Memory B cell (primary cell): Measurements from ENCODE around the gene ABTB2.

Source experiments
- ATAC-seq: fragments of 150-1000 bp; cut with Tn5 transposase; 2 replicates; pipeline ENCODE4 v1.10.0; 2021; ENCODE audit warnings: low read depth, mild to moderate bottlenecking, moderate library complexity
- DNase-seq, 2 donors: peaks; one replicate each; pipeline ENCODE4 v3.0.0; 2022; ENCODE audit warnings: low spot score in 2 of 2
- H3K27ac Mint-ChIP-seq: one replicate; pipeline ENCODE4 v1.8.0; 2022; ENCODE audit warnings: mild to moderate bottlenecking, moderate library complexity, mixed read lengths
- H3K27me3 Mint-ChIP-seq: one replicate; pipeline ENCODE4 v1.8.0; 2022; ENCODE audit warnings: mixed read lengths
- H3K36me3 Mint-ChIP-seq: one replicate; pipeline ENCODE4 v1.8.0; 2022; ENCODE audit warnings: mild to moderate bottlenecking, mixed read lengths
- H3K4me1 Mint-ChIP-seq: one replicate; pipeline ENCODE4 v1.8.0; 2022; ENCODE audit warnings: mixed read lengths
- H3K4me3 Mint-ChIP-seq: one replicate; pipeline ENCODE4 v1.8.0; 2022; ENCODE audit warnings: mild to moderate bottlenecking, moderate library complexity, mixed read lengths
- H3K9me3 Mint-ChIP-seq: one replicate; pipeline ENCODE4 v1.8.0; 2022; ENCODE audit warnings: mixed read lengths

The ABTB2 gene

DNA sequence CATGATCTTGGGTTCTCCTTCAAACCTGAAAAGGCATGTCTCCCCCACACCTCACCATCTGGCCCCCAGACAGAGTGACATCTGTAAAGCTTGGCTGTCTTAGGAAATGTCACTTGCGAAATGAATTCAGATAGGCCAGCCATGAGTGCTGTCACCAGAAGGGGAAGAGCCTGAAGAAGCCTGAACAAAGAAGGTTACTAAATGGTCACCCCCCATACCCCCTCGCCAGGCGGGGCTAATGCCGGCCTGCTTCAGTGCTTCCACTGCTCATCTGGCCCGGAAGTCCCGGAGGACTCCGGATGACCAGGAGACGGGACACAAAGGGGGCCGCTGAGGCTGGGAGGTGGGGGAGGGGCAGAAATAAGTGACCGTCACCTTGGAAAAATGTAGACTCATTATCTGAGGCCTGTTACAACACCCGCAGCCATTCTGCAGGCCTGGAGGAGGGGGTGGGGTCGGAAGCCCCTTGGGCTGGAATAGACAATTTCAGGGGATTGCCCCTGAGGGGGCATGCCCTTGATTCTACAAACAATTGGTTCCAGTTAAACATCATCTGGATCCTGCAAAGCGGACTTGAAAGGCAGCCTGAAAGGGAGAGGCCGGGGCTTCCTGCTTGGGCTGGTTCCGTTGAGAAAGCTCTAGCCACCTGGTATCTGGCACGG lies 209.2 kb downstream of the ABTB2 start:
- H3K27me3 Mint-ChIP-seq: no peaks in the 10 kb centered on the region
- peaks cover 8% of the 10 kb centered on the region for H3K36me3 Mint-ChIP-seq
- no peak overlapping the region for H3K4me3 Mint-ChIP-seq
- peaks cover 23% of the 10 kb centered on the region for H3K4me1 Mint-ChIP-seq
- no peaks in the 10 kb centered on the region for H3K9me3 Mint-ChIP-seq
- no peak for DNase-seq
- no peak for ATAC-seq
- H3K27ac Mint-ChIP-seq: no peak overlapping the region

DNA sequence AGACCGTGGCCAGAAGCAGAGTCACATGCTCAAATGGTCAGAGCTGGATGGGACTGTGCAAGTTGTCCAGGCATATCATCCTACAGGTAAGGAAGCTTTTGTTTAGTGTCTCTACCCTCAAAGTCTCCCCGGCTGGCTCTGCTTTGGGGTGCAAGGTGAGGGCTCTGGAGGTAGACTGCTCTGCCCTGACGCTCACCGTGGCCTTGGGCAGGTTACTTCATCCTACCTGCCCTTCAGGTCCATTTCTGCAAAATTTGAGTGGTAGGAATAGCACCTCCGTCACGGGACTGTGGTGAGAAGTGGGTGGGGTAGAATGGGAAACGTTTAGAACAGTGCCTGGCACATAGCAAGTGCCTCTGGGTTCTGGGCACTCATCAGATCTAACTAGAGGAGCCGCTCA lies 210.2 kb downstream of the ABTB2 start:
- Mint-ChIP-seq H3K36me3 (peaks cover 14% of the 10 kb centered on the region), H3K27ac (no peak overlapping the region), H3K4me1 (peaks cover 13% of the 10 kb centered on the region), H3K9me3 (no peaks in the 10 kb centered on the region), H3K4me3 (no peak overlapping the region), H3K27me3 (no peaks in the 10 kb centered on the region)
- DNase-seq (no peak), ATAC-seq (no peak)

DNA sequence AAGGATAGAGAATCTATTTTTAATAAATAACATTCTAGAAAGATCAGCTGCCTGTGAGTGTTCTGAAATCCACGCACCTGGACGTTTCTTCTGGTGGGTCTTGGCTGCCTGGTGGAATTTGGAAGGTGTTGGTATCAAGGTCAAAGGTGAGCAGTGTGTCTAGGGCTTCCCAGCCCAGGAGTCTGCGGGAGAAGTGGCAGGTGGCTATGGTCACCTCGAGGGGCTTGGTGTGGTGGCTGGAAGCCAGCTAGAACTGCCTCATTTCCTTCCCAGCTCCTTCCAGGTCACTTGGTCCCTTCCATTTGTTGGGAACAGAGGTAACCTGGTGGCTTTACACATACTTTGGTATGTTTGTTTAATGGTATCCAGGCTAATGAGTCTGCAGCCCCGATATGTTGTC lies 210.9 kb downstream of the ABTB2 start:
- Mint-ChIP-seq H3K9me3 (no peaks in the 10 kb centered on the region), H3K4me1 (peaks cover 12% of the 10 kb centered on the region), H3K4me3 (no peak overlapping the region), H3K27me3 (no peaks in the 10 kb centered on the region), H3K36me3 (peaks cover 17% of the 10 kb centered on the region), H3K27ac (peak overlapping the region; percentile 82)
- ATAC-seq (no peak), DNase-seq (no peak)

DNA sequence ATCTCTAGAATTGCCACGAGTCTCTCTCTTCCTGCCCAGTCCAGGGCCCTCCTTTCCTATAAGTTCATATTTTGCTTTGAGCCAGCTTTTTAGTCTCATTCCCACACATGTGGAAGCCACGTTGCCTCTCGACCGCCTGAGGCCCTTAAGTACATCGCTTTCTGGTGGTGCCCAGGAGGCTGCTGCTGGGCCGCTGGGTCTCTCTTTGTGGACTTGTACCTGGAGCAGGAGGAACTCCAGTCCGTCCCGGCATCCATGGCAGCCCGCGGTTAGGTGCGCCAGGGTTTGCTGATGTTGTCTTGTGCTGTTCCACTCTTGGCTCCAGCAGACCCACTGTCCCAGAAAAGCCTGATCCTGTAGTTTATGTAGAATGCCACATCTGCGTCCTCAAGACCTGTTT lies 211.4 kb downstream of the ABTB2 start:
- no peak for ATAC-seq
- peaks cover 12% of the 10 kb centered on the region for H3K4me1 Mint-ChIP-seq
- no peak overlapping the region for H3K4me3 Mint-ChIP-seq
- no peak for DNase-seq
- peaks cover 21% of the 10 kb centered on the region for H3K36me3 Mint-ChIP-seq
- H3K27ac Mint-ChIP-seq: peak overlapping the region; percentile 82
- H3K9me3 Mint-ChIP-seq: no peaks in the 10 kb centered on the region
- no peaks in the 10 kb centered on the region for H3K27me3 Mint-ChIP-seq

DNA sequence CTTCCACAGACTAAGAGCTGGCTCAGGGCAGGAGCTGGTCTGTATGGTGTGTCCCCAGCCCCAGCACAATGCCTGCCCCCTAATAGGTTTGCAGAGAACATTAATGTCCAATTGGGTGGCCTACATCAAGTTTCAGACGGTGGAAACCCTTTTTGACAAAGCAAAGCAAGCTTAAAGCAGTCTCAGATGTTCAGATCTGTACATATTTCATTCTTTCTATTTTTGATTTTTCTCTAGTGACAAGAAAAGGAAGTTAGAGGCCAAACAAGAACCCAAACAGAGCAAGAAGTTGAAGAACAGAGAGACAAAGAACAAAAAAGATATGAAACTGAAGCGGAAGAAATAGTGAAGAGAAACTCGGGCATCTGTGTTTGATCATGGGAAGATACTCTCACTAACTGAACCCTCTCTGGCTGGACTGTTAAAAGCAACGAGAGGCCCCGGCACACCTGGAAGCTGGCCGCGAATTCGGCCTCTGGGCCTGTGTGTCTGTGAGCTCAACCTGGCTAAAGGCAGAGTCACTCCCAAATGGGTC lies 211.9 kb downstream of the ABTB2 start:
- Mint-ChIP-seq H3K4me3 (no peak overlapping the region), H3K36me3 (peaks cover 24% of the 10 kb centered on the region), H3K27me3 (no peaks in the 10 kb centered on the region), H3K4me1 (peaks cover 12% of the 10 kb centered on the region), H3K27ac (peak overlapping the region; percentile 82), H3K9me3 (no peaks in the 10 kb centered on the region)
- DNase-seq: no peak
- ATAC-seq: peak; percentile 44

DNA sequence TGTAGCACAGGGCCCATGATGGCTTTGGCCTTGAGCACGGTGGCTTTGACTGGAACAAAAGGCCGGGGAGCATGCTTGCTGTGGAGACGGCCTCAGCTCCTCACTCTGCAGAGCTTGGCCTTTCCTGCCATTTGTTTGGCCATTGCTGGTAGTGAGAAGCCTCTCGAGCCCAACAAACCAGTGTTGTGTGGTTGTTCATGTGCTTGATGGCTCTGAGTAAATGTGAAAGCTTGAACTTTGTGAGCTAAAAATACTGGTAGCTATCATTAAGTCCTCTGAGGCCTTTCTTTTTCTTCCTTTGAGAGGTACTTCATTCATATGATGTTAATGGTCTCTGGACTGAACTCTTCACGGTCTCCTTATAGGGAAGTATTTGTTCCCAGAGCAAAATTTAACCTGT lies 212.7 kb downstream of the ABTB2 start:
- Mint-ChIP-seq H3K27me3 (no peaks in the 10 kb centered on the region), H3K27ac (peak overlapping the region; percentile 82), H3K36me3 (peaks cover 28% of the 10 kb centered on the region), H3K9me3 (no peaks in the 10 kb centered on the region), H3K4me3 (no peak overlapping the region), H3K4me1 (peaks cover 12% of the 10 kb centered on the region)
- no peak for DNase-seq
- ATAC-seq: no peak

DNA sequence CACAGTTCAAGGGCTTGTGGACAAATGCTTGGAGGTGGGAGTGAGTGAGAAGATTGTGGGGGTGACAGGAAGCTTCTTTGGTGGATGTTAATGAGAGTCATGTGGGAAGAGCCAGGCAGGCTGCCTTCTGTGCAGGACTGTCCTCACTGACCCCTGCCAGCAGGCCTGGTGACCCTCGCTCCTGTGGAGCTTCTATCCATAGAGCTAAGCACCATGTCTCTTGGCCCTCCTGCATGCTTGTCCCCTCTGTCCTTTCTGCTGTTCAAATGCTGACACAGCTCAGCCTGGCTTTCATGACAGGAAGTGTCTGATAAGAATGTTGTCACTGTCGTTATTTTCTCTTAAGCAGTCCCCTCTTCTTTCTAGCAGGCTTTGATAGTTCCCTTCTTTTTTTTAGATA lies 214.8 kb downstream of the ABTB2 start:
- Mint-ChIP-seq H3K4me3 (no peak overlapping the region), H3K4me1 (peaks cover 16% of the 10 kb centered on the region), H3K9me3 (no peaks in the 10 kb centered on the region), H3K27me3 (no peaks in the 10 kb centered on the region), H3K27ac (peak overlapping the region; percentile 17), H3K36me3 (peaks cover 35% of the 10 kb centered on the region)
- DNase-seq: no peak
- ATAC-seq: no peak

DNA sequence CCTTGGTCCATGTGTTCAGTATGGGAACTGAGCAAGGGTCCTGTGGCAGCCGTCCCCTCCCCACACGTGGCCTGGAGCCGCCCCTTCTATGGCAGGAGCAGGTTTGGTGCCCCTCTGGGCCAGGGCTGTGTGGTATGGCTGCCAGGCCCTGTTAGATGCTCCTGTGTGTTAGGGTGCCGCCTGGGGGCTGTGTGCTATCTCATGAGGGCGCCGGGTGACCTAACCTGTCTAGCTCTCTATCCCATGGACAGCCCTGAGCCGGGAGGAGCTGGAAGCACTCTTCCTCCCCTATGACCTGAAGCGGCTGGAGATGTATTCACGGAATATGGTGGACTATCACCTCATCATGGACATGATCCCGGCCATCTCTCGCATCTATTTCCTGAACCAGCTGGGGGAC lies 217.7 kb downstream of the ABTB2 start:
- no peaks in the 10 kb centered on the region for H3K9me3 Mint-ChIP-seq
- no peak overlapping the region for H3K4me3 Mint-ChIP-seq

DNA sequence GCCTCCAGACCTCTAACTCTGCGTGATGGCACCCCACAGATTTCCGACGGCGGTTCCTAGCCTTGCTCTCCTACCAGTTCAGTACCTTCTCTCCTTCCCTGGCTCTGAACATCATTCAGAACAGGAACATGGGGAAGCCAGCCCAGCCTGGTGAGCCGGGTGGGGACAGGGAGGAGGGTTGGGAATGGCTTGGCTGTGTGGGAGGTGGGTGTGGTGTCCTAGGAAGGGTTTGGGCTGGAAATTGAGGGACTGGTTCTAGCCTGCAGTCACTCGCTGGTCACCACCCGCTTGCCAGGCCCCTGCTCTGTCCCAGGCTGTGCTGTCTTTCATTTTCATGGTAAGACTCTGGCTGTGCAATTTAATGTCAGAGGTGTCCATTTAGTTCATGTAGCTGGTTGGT lies 218.5 kb downstream of the ABTB2 start:
- DNase-seq (no peak), ATAC-seq (no peak)
- H3K4me1 Mint-ChIP-seq: peaks cover 5% of the 10 kb centered on the region
- no peak overlapping the region for H3K27ac Mint-ChIP-seq
- H3K27me3 Mint-ChIP-seq: no peaks in the 10 kb centered on the region
- no peaks in the 10 kb centered on the region for H3K9me3 Mint-ChIP-seq
- H3K36me3 Mint-ChIP-seq: peaks cover 45% of the 10 kb centered on the region
- H3K4me3 Mint-ChIP-seq: no peak overlapping the region

More for the DNA sequence above, 217.7 kb downstream of the ABTB2 start:
- no peak for ATAC-seq
- DNase-seq: no peak
- Mint-ChIP-seq H3K4me1 (peaks cover 7% of the 10 kb centered on the region), H3K27me3 (no peaks in the 10 kb centered on the region), H3K36me3 (peaks cover 45% of the 10 kb centered on the region), H3K27ac (no peak overlapping the region)

DNA sequence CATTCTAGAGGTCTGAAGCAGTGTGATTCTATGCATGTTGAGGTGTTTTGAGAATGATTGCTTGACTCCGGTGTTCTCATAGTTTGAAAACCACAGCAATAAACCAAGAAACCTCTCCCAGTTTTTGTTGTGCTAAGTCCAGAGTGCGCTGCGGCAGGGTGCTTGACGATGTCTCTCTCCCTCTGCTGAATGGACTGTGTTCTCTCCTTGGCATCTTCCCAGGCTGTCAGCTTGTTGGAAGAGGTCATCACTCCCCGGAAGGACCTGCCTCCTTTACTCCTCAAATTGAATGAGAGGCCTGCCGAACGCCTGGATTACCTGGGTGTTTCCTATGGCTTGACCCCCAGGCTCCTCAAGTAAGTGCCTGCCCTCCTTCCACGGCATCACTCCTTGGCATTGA lies 221.4 kb downstream of the ABTB2 start:
- H3K27ac Mint-ChIP-seq: no peak overlapping the region
- H3K9me3 Mint-ChIP-seq: no peaks in the 10 kb centered on the region
- H3K36me3 Mint-ChIP-seq: peaks cover 44% of the 10 kb centered on the region
- no peak for ATAC-seq
- H3K27me3 Mint-ChIP-seq: no peaks in the 10 kb centered on the region
- no peak for DNase-seq
- H3K4me3 Mint-ChIP-seq: no peak overlapping the region
- H3K4me1 Mint-ChIP-seq: peaks cover 5% of the 10 kb centered on the region

DNA sequence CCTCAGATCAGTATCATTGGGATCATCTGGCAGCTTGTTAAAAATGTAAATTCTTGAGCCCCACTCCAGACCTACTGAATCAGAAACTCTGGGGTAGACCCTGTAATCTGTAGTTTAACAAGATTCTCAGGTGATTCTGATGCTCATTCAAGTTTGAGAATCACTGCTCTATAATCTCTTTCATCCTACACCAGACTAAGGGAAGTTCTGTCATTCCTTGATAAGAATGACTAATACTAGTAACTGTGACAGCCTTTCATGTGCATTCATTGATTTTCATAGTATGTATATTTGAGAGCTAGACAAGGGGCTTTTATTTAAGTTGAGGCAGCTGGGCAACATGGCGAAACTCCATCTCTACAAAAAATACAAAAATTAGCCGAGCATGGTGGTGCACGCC lies 222.4 kb downstream of the ABTB2 start:
- ATAC-seq (no peak), DNase-seq (no peak)
- peaks cover 38% of the 10 kb centered on the region for H3K36me3 Mint-ChIP-seq
- no peaks in the 10 kb centered on the region for H3K9me3 Mint-ChIP-seq
- H3K27me3 Mint-ChIP-seq: no peaks in the 10 kb centered on the region
- no peak overlapping the region for H3K27ac Mint-ChIP-seq
- peaks cover 5% of the 10 kb centered on the region for H3K4me1 Mint-ChIP-seq
- H3K4me3 Mint-ChIP-seq: no peak overlapping the region

DNA sequence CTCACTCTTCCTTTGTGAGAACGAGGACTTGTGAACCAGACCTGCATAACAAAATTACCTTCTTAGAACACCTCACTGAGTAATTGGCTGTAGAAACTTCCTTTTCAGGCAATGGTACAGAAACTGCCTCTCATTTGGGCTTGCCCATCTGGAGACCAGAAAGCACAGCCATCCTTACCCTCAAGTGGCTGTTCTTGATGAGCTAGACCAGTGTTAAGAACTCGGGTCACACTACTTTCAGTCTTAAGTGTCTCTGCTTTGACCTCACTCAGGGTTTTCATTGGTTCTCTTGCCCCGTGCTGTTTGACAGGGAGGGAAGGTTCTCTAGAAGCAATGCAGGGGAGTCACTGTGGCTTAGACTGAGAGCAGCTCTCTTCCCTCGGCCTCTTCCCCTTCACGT lies 223.0 kb downstream of the ABTB2 start:
- Mint-ChIP-seq H3K36me3 (peaks cover 41% of the 10 kb centered on the region), H3K4me1 (peaks cover 5% of the 10 kb centered on the region), H3K27ac (no peak overlapping the region), H3K27me3 (no peaks in the 10 kb centered on the region), H3K9me3 (no peaks in the 10 kb centered on the region), H3K4me3 (no peak overlapping the region)
- ATAC-seq (no peak), DNase-seq (no peak)

DNA sequence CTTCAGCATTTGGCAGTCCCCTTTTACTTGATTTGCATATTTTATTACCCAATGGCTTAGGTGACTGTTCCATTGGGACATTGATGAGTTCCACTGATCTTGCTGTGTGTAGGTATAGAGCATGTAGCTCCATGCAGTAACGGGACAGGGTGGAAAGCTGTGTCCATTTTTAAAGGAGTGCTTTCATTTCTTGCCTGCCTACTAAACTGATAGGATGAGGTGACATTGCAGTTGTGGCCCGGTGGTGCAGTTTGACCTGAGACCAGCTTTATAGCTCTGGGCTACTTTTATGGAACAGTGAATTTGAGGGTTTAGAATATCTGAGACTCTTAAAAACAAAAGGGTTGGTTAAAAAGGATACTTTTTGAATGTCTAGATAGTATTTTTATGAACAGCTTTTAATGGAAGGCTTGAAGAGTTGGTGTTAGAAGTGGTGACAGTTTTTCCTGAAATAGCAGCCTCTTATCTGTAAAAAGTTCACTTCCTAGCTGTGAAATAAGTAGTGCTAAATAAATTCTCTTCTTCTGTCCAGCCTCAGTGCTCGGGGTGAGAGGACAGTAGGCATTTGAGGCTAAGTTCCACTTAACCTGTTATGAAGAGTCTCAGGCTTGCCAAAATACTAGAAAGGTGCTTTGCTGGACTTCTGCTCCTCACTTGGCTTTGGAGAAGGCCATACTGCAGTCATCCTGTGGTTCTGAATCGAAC lies 225.4 kb downstream of the ABTB2 start:
- Mint-ChIP-seq H3K4me3 (no peak overlapping the region), H3K4me1 (no peaks in the 10 kb centered on the region), H3K9me3 (no peaks in the 10 kb centered on the region), H3K36me3 (peaks cover 33% of the 10 kb centered on the region), H3K27ac (no peak overlapping the region), H3K27me3 (no peaks in the 10 kb centered on the region)
- no peak for ATAC-seq
- no peak for DNase-seq

DNA sequence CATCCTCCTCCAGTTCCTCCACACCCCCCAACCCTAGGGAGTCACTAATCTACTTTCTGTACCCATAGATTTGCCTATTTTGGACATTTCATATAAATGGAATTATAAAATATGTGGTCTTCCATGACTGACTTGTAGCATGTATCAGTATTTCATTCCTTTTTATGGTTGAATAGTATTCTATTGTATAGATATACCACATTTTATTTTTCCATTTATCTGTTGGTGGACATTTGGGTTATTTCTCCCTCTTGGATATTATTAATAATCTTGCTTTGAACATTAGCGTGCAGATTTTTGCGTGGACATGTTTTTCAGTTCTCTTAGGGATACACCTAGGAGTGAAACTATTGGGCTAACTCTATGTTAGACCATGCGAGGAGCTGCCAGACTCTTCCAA lies 229.0 kb downstream of the ABTB2 start:
- no peaks in the 10 kb centered on the region for H3K4me1 Mint-ChIP-seq
- no peak overlapping the region for H3K27ac Mint-ChIP-seq
- no peak overlapping the region for H3K4me3 Mint-ChIP-seq
- H3K27me3 Mint-ChIP-seq: no peaks in the 10 kb centered on the region
- H3K9me3 Mint-ChIP-seq: no peaks in the 10 kb centered on the region
- ATAC-seq (no peak), DNase-seq (no peak)
- H3K36me3 Mint-ChIP-seq: peaks cover 35% of the 10 kb centered on the region
